ENCODE data around the gene CCDC24. TPM values are rescaled to one million over a fixed set of nuclear protein-coding genes. Genes with fewer than 3 reads are reported as not detected.

The CCDC24 gene
- polyA plus RNA-seq, 2 of the 4 experiments (the other 2 are of a cell fraction): 2.0 to 10.2 TPM

GRCh38 chr1:44016890-44017400, 25.5 kb downstream of the CCDC24 start (continued):
- TF ChIP-seq REST (IDR thresholded peaks at IDR 0.05) (no peak), RNF2 (IDR thresholded peaks at IDR 0.05; ENCODE audit: borderline replicate concordance, low read depth) (no peak), BCL3 (IDR thresholded peaks at IDR 0.05) (no peak), SREBF2 (IDR thresholded peaks at IDR 0.05) (no peak), CBX8 (IDR thresholded peaks at IDR 0.05) (no peak)

GRCh38 chr1:44019466-44019948, 28.1 kb downstream of the CCDC24 start:
- WGBS (ENCODE audit: missing lambda C conversion rate): 96% methylated on average over 4 of the region's 13 CpGs
- CTCF ChIA-PET: interaction anchor here (2.2 to 25.3 kb wide), 3 partner anchors 16 to 28 kb away, joined by 10 to 412 read pairs (median 49); no protein-coding TSS in a partner anchor
- H3K27ac ChIP-seq: no peak overlapping the region
- FAIRE-seq (no peak), ATAC-seq (no peak), DNase-seq (ENCODE audit: low read depth in 1 of 2, low spot score in 1 of 2) (no peak)
- no peaks in the 10 kb centered on the region for H3K9me3 ChIP-seq
- POLR2A ChIA-PET: no interaction called here
- no peak overlapping the region for H3K4me2 ChIP-seq
- H3K4me1 ChIP-seq: peaks cover 5% of the 10 kb centered on the region
- H3K4me3 ChIP-seq: no peak overlapping the region
- no peak for TF ChIP-seq MAX (IDR thresholded peaks at IDR 0.05)
- no peak for TF ChIP-seq HMGXB4 (CRISPR knock-in tag; IDR thresholded peaks at IDR 0.05; ENCODE audit: borderline replicate concordance)
- no peak for TF ChIP-seq HEYL (CRISPR knock-in tag; IDR thresholded peaks at IDR 0.05)

GRCh38 chr1:44020464-44020863, 29.1 kb downstream of the CCDC24 start:
- POLR2A ChIA-PET: no interaction called here
- no peak for DNase-seq (ENCODE audit: low read depth in 1 of 2, low spot score in 1 of 2)
- no peak for FAIRE-seq
- no peak overlapping the region for H3K4me3 ChIP-seq
- H3K4me2 ChIP-seq: no peak overlapping the region
- H3K27ac ChIP-seq: no peak overlapping the region
- CTCF ChIA-PET: interaction anchor here (10.0 to 25.3 kb wide), 2 partner anchors 15 to 18 kb away, joined by 49 to 412 read pairs; no protein-coding TSS in a partner anchor
- no peaks in the 10 kb centered on the region for H3K9me3 ChIP-seq
- no peak for TF ChIP-seq ATOH8 (CRISPR knock-in tag; IDR thresholded peaks at IDR 0.05; ENCODE audit: low read depth)
- TF ChIP-seq JUNB (IDR thresholded peaks at IDR 0.05): no peak
- TF ChIP-seq RARB (CRISPR knock-in tag; IDR thresholded peaks at IDR 0.05): no peak
- TF ChIP-seq EHF (CRISPR knock-in tag; IDR thresholded peaks at IDR 0.05): no peak
- no peak for TF ChIP-seq EHMT2 (IDR thresholded peaks at IDR 0.05; ENCODE audit: low read depth)
- no peak for TF ChIP-seq E2F6 (IDR thresholded peaks at IDR 0.05; ENCODE audit: borderline replicate concordance, low read depth)
- TF ChIP-seq KDM1A (IDR thresholded peaks at IDR 0.05; ENCODE audit: low read depth): no peak
- TF ChIP-seq ZSCAN20 (CRISPR knock-in tag; IDR thresholded peaks at IDR 0.05): no peak
- TF ChIP-seq HES2 (IDR thresholded peaks at IDR 0.05): no peak
- no peak for TF ChIP-seq BHLHE40 (IDR thresholded peaks at IDR 0.05; ENCODE audit: low read depth, low read length)
- no peak for TF ChIP-seq CBX8 (IDR thresholded peaks at IDR 0.05)
- TF ChIP-seq FOXS1 (CRISPR knock-in tag; IDR thresholded peaks at IDR 0.05): no peak
- TF ChIP-seq MYC (IDR thresholded peaks at IDR 0.05; ENCODE audit: borderline replicate concordance, low read length): no peak
- TF ChIP-seq TFCP2L1 (CRISPR knock-in tag; IDR thresholded peaks at IDR 0.05): no peak
- TF ChIP-seq SMC3 (IDR thresholded peaks at IDR 0.05): no peak
- no peak for ATAC-seq
- peaks cover 15% of the 10 kb centered on the region for H3K4me1 ChIP-seq
- 79% methylated on average over 6 of the region's 6 CpGs for WGBS (ENCODE audit: missing lambda C conversion rate)
